Right lobe of liver (tissue), 4 donors: Measurements from ENCODE around the gene TAX1BP3.

Source experiments
- POLR2A ChIP-seq: fragments of 450-650 bp; IDR thresholded peaks from one replicate; pipeline ENCODE4 v1.6.1; 2017; ENCODE audit warnings: antibody characterized with exemption, mild to moderate bottlenecking
- TF ChIP-seq, protein P1 (sequence below), 4 donors: fragments of 200-600 bp in 3 of 4; fragments of 450-650 bp in 1 of 4; IDR thresholded peaks; one replicate each; pipeline versions ENCODE4 v1.5.1 to v1.8.0; 2016 to 2022; ENCODE audit warnings: antibody characterized with exemption in 4 of 4, mild to moderate bottlenecking in 2 of 4
- donor health status: DM: no; HTN: no; CAD: no.
- donor health status: DM: no; HTN: no; CAD: no.
- donor health status: DM: no; HTN: yes; CAD: no.

DNA sequence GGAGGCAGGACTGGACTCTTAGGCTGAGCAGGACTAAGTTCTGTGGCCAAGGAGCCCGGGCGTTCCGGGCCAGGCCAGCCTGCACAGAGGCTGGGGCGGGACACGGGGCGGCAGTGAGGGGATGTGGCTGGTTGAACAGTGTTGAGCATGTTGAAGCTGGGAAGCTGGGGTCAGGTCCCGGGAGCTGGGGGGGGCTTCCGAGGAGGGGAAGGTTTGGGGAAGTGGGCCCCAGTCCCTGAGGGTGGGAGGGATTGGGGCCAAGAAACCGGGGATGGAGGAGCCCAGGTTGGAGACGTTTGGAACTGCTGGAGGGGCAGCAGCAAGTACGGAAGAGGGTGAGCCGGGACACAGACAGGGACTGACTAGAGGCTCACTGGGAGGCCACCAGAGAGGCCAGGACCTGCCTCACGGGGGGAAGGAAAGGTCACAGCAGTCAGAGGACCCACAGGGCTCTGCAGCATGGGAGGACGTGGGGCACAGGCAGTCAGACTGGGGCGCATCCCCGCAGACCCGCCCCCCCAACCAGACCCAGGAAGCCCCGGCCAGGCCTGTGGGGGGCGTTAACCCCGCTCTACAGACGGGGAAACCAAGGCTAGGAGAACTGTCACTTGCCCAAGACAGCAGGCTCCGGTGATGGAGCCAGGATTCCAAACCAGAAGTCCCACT is 9.5 kb downstream of the TAX1BP3 start:
- TF ChIP-seq, protein P1, sequence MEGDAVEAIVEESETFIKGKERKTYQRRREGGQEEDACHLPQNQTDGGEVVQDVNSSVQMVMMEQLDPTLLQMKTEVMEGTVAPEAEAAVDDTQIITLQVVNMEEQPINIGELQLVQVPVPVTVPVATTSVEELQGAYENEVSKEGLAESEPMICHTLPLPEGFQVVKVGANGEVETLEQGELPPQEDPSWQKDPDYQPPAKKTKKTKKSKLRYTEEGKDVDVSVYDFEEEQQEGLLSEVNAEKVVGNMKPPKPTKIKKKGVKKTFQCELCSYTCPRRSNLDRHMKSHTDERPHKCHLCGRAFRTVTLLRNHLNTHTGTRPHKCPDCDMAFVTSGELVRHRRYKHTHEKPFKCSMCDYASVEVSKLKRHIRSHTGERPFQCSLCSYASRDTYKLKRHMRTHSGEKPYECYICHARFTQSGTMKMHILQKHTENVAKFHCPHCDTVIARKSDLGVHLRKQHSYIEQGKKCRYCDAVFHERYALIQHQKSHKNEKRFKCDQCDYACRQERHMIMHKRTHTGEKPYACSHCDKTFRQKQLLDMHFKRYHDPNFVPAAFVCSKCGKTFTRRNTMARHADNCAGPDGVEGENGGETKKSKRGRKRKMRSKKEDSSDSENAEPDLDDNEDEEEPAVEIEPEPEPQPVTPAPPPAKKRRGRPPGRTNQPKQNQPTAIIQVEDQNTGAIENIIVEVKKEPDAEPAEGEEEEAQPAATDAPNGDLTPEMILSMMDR (IDR thresholded peaks at IDR 0.05) = no peak
- no peak for TF ChIP-seq POLR2A
